ENCODE data around the gene NTNG2.

The NTNG2 gene

GRCh38 chr9:132147331-132147730 is 14.5 kb upstream of the NTNG2 start:
- no peak for TF ChIP-seq ZNF768 (tag by site-specific recombination; IDR thresholded peaks at IDR 0.05)
- TF ChIP-seq ZNF677 (tag by site-specific recombination; IDR thresholded peaks at IDR 0.05), result no peak
- TF ChIP-seq, protein P1, sequence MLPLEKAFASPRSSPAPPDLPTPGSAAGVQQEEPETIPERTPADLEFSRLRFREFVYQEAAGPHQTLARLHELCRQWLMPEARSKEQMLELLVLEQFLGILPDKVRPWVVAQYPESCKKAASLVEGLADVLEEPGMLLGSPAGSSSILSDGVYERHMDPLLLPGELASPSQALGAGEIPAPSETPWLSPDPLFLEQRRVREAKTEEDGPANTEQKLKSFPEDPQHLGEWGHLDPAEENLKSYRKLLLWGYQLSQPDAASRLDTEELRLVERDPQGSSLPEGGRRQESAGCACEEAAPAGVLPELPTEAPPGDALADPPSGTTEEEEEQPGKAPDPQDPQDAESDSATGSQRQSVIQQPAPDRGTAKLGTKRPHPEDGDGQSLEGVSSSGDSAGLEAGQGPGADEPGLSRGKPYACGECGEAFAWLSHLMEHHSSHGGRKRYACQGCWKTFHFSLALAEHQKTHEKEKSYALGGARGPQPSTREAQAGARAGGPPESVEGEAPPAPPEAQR (tag by site-specific recombination; IDR thresholded peaks at IDR 0.05), result no peak
- TF ChIP-seq, protein P2, sequence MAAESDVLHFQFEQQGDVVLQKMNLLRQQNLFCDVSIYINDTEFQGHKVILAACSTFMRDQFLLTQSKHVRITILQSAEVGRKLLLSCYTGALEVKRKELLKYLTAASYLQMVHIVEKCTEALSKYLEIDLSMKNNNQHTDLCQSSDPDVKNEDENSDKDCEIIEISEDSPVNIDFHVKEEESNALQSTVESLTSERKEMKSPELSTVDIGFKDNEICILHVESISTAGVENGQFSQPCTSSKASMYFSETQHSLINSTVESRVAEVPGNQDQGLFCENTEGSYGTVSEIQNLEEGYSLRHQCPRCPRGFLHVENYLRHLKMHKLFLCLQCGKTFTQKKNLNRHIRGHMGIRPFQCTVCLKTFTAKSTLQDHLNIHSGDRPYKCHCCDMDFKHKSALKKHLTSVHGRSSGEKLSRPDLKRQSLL (tag by site-specific recombination; IDR thresholded peaks at IDR 0.05), result no peak
- no peak for TF ChIP-seq ZNF777 (tag by site-specific recombination; IDR thresholded peaks at IDR 0.05; ENCODE audit: borderline replicate concordance)
- no peaks in the 10 kb centered on the region for H3K4me1 ChIP-seq (ENCODE audit: control insufficient read depth, insufficient read depth, low read length)
- H3K27ac ChIP-seq (ENCODE audit: extremely low read depth, low read depth, low read length), result no peak overlapping the region
- POLR2A ChIA-PET, result no interaction called here
- H3K36me3 ChIP-seq (ENCODE audit: control insufficient read depth in 2 of 2, insufficient read depth in 1 of 2, low read length in 2 of 2), result no peaks in the 10 kb centered on the region
- no peaks in the 10 kb centered on the region for H3K9me3 ChIP-seq (ENCODE audit: control insufficient read depth, insufficient read depth, low read depth, low read length)
- no peak overlapping the region for H3K4me3 ChIP-seq (ENCODE audit: low read depth, low read length)
- CTCF ChIA-PET, result interaction anchor here (0.6 to 0.8 kb wide), 3 partner anchors 22 to 389 kb away, joined by 3 to 4 read pairs (median 3); no protein-coding TSS in a partner anchor

- Histone ChIP-seq H3K36me3 (ENCODE audit: control insufficient read depth in 2 of 2, insufficient read depth in 1 of 2, low read length in 2 of 2) (no peaks in the 10 kb centered on the region), H3K4me1 (ENCODE audit: control insufficient read depth, insufficient read depth, low read length) (no peaks in the 10 kb centered on the region), H3K4me3 (ENCODE audit: low read depth, low read length) (no peak overlapping the region), H3K9me3 (ENCODE audit: control insufficient read depth, insufficient read depth, low read depth, low read length) (no peaks in the 10 kb centered on the region), H3K27ac (ENCODE audit: extremely low read depth, low read depth, low read length) (no peak overlapping the region)
- ChIA-PET CTCF (interaction anchor here (0.6 to 0.8 kb wide), 3 partner anchors 22 to 875 kb away, joined by 3 to 4 read pairs (median 3); no protein-coding TSS in a partner anchor), POLR2A (no interaction called here)
- TF ChIP-seq ZNF121 (tag by site-specific recombination; IDR thresholded peaks at IDR 0.05), result peak; percentile 52; the same call in 1 of the 2 replicates
- TF ChIP-seq ZFP3 (tag by site-specific recombination; IDR thresholded peaks at IDR 0.05; ENCODE audit: low read depth), result no peak
Measured at GRCh38 chr9:132147839-132148238, 14.0 kb upstream of the NTNG2 start.

DNA sequence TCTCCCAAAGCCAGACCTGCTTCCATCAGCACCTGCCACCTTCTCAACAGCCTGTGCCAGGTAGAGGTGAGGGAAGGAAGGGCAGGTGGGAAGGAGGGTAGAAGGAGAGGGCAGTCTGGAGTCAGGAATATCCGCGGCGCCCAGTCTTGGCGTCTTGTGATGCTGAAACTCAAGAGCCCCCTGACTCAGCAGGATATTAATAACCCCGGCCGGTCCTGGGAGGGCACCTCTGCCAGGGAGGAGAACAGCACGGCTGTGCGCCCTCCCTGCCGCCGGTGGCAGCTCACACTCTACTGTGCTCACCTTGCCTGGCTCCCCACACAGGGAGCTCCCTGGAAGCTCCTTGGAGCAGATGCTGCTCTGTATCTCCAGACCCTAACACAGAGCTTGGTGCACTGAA is 11.6 kb upstream of the NTNG2 start:
- POLR2A ChIA-PET, result no interaction called here
- CTCF ChIA-PET, result interaction anchor here (1.3 to 2.2 kb wide), 3 partner anchors 19 to 86 kb away, joined by 3 to 6 read pairs (median 4); no protein-coding TSS in a partner anchor
- no peak overlapping the region for H3K27ac ChIP-seq (ENCODE audit: extremely low read depth, low read depth, low read length)
- no peak for TF ChIP-seq TRIM28 (IDR thresholded peaks at IDR 0.05; ENCODE audit: borderline replicate concordance, low read length)
- TF ChIP-seq ZNF792 (tag by site-specific recombination; IDR thresholded peaks at IDR 0.05), result no peak
- no peak for TF ChIP-seq ZNF324 (tag by site-specific recombination; IDR thresholded peaks at IDR 0.05)
- TF ChIP-seq ZNF785 (tag by site-specific recombination; IDR thresholded peaks at IDR 0.05), result no peak
- no peak overlapping the region for H3K4me3 ChIP-seq (ENCODE audit: low read depth, low read length)
- H3K9me3 ChIP-seq (ENCODE audit: control insufficient read depth, insufficient read depth, low read depth, low read length), result no peaks in the 10 kb centered on the region
- no peaks in the 10 kb centered on the region for H3K4me1 ChIP-seq (ENCODE audit: control insufficient read depth, insufficient read depth, low read length)
- no peaks in the 10 kb centered on the region for H3K36me3 ChIP-seq (ENCODE audit: control insufficient read depth in 2 of 2, insufficient read depth in 1 of 2, low read length in 2 of 2)

DNA sequence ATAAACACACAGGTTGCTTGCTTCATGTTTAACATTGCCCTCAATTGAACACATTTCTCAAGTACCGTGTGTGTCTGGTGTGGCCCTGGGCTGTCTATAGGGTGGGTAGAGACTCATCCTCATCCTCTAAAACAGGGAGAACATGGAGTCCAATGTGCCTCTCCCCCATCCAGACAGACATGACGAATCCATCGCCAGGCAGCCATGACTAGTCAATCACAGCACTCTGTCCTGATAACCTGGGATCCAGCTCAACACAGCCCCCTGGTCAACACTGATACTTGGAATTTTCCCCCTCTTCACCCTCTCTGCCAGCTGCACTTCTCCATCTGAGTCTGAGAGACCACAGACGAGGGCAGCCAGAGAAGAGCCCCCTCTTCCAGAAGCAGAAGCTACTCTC is 10.7 kb upstream of the NTNG2 start:
- TF ChIP-seq ZBTB17 (tag by site-specific recombination; IDR thresholded peaks at IDR 0.05) (peak; percentile 98), GLIS2 (tag by site-specific recombination; IDR thresholded peaks at IDR 0.05) (no peak), ZBTB1 (tag by site-specific recombination; IDR thresholded peaks at IDR 0.05) (no peak), ZFP41 (tag by site-specific recombination; IDR thresholded peaks at IDR 0.05; ENCODE audit: borderline replicate concordance) (no peak), ZNF664 (tag by site-specific recombination; IDR thresholded peaks at IDR 0.05) (no peak), ZNF660 (tag by site-specific recombination; IDR thresholded peaks at IDR 0.05) (no peak)
- POLR2A ChIA-PET, result no interaction called here
- Histone ChIP-seq H3K4me3 (ENCODE audit: low read depth, low read length) (no peak overlapping the region), H3K36me3 (ENCODE audit: control insufficient read depth in 2 of 2, insufficient read depth in 1 of 2, low read length in 2 of 2) (no peaks in the 10 kb centered on the region), H3K4me1 (ENCODE audit: control insufficient read depth, insufficient read depth, low read length) (no peaks in the 10 kb centered on the region), H3K9me3 (ENCODE audit: control insufficient read depth, insufficient read depth, low read depth, low read length) (no peaks in the 10 kb centered on the region), H3K27ac (ENCODE audit: extremely low read depth, low read depth, low read length) (no peak overlapping the region)
- CTCF ChIA-PET, result interaction anchor here (1.0 to 2.2 kb wide), 3 partner anchors 18 to 388 kb away, joined by 3 to 6 read pairs (median 3); no protein-coding TSS in a partner anchor
